Body of pancreas (tissue), 4 donors: ENCODE results near the gene FCHSD2.

Source experiments
- CTCF ChIP-seq, 7 experiments: fragments of 450-650 bp in 4 of 7; fragments of 200-600 bp in 3 of 7; sonication (generic) in 3 of 7; IDR thresholded peaks; one replicate each; pipeline ENCODE4 v1.5.1; 2016 to 2019; ENCODE audit warnings: antibody characterized with exemption in 7 of 7
- POLR2A ChIP-seq, 3 donors: fragments of 450-650 bp; IDR thresholded peaks; one replicate each; pipeline ENCODE4 v1.6.1; 2016; ENCODE audit warnings: antibody characterized with exemption in 3 of 3, mild to moderate bottlenecking in 2 of 3

DNA sequence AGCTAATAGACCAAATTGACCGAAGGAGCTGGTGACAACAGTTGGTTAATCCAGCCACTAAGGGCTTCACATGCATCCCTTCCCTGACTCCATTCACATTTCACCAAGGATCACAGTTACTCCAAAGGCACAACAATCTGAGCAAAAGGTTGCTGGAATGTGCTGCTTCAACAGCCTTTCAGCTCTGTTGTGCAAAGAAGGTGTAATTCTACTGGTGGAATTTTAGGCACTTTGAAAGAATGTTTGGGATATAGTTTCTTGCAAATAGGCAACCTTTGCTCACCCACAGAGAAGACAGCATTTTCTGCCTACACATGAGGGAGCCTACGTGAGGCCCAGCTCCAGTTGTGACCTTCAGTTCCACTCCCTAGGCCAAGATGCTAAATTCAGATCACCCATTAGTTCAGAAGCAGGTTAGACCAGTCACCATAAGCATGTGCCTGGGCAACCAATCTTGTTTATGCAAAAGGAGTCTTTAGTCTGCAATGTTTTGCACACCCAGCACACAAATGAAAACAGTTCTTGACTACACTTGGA is 21.6 kb upstream of the FCHSD2 start:
- TF ChIP-seq CTCF (IDR thresholded peaks at IDR 0.05) (no peak), POLR2A (IDR thresholded peaks at IDR 0.05) (no peak)
